ENCODE measurements around the gene CD79B.

Gene CD79B

DNA sequence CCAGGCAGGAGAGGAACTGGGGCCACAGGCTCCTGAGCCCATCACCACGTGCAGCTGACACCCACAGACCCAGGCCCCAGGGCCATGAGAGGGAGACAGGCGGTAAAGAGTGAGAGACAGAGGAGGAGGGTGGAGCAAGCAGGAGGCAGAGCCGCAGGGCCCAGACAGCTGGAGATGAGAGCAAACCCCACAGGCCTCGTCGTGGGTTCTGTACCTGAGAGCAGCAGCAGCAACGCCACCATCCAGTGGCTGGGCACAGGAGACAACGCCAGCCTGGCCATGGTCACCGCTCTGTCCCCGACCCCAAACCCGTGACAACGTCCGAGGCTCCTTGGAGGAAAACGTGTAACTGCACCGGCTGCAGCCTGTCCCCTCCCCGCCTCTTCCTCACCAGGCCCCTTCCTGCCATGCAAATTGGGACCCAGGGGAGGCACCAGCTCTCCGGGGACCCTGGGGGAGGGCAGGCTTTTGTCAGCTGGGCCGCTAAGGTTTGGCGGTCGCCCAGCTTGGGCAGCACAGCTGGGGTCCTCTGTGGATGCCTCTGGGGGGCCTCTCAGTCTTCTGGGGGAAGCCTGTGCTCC is at the start of gene CD79B:
TSS of gene CD79B (minus strand) at position 351 of the 581 bp plus-strand sequence. CDS start at position 281, 70 bp downstream.
- no peak for DNase-seq

GRCh38 chr17:63978272-63979200 is 46.4 kb upstream of the CD79B start:
- DNase-seq, result no peak

- no peak for DNase-seq
Observed at GRCh38 chr17:63976702-63977101, 44.6 kb upstream of the CD79B start.

GRCh38 chr17:63975541-63976092 is 43.5 kb upstream of the CD79B start:
- DNase-seq, result no peak

- DNase-seq, result no peak
Observed at GRCh38 chr17:63974594-63975192, 42.6 kb upstream of the CD79B start.

GRCh38 chr17:63973930-63974593 is 41.9 kb upstream of the CD79B start:
- no peak for DNase-seq

DNA sequence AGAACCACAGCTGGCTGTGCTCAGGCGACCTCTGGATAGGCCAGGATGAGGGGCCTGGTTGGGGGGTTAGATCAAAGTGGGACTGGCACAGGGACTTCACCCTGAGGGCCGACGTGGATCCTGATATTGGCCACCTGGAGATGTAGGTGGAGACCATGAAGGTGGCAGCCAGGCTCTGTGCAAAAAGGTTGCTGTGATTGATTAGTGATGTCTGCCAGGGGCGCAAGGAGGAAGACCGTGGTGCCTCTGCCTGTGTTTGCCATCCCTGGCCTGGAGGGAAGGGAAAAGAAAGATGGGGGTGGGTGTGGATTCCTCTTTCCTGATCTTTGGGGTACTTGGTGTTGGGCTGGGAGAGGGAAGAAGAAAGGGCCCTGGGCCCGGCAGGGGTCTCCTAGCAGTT is 41.1 kb upstream of the CD79B start:
- DNase-seq, result no peak

- DNase-seq, result no peak
Observed at GRCh38 chr17:63972796-63973195, 40.7 kb upstream of the CD79B start, which contains the start of gene SCN4A. Gene SCN4A, minus strand, starts transcription at chr17:63972918. Its CDS starts 77 bp downstream, at chr17:63972841.

- DNase-seq, result no peak
Observed at GRCh38 chr17:63969278-63969677, 37.1 kb upstream of the CD79B start.

DNA sequence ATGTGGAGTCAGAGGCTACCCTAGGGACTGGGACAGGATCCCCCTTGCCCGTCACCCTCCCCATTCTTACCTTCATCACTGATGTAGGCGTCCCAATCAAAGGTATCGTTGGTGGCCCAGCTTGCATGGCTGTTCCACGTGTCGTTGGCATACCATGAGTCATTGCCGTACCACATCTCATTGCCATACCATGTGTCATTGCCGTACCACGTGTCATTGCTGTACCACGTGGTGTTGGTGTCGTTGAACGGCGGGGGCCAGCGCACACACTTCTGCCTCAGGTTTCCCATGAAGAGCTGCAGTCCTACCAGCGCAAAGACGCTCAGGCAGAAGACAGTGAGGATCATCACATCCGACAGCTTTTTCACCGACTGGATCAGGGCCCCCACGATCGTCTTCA is 35.8 kb upstream of the CD79B start:
- no peak for DNase-seq

DNA sequence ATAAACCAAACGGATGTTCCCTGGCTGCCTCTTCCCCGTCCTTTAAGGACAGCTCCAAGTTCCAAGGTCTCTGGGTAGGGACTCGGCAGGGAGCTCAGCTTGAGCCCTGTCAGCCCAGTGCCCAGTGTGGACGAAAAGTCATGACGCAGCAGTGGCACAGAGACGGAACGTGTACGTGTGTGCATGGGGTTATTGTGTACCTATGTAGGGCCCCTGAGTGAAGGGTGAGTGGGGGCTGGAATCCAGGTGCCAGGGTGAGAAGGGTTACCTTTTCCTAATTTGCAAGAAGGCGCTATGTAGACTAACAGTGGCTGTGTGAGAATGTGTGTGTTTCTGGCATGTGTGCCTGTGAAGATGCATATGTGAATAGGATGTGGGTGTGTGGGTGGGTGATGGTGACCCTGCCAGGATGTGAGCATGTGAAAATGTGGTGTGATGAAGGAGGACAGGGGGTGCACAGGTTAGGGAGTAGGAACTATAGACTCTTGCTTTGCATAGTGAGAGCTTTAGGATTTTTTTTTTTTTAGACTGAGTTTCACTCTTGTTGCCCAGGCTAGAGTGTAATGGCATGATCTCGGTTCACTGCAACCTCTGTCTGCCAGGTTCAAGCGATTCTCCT is 34.6 kb upstream of the CD79B start:
- DNase-seq, result no peak

DNA sequence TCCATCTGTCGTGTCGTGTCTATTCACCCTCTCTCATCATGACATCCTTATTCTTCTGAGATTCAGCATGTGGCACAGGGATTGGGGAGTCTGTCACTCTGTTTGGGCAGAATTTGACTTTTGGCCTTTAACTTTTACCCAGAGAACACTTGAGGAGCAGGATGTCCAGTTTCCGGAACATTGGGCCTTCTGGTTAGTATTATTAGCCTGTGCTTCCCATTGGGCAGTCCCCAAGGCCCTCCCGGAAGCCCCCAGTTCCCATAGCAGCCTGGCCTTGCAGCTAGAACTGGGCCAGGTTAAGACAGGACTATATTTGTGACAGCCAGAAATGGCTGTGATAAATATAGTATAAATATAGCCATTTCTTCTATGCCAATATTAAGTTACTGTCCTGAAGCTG is 31.0 kb upstream of the CD79B start:
- DNase-seq, result no peak

GRCh38 chr17:63962298-63962744 is 30.2 kb upstream of the CD79B start:
- no peak for DNase-seq

GRCh38 chr17:63961355-63962212 is 29.5 kb upstream of the CD79B start:
- DNase-seq, result no peak

DNA sequence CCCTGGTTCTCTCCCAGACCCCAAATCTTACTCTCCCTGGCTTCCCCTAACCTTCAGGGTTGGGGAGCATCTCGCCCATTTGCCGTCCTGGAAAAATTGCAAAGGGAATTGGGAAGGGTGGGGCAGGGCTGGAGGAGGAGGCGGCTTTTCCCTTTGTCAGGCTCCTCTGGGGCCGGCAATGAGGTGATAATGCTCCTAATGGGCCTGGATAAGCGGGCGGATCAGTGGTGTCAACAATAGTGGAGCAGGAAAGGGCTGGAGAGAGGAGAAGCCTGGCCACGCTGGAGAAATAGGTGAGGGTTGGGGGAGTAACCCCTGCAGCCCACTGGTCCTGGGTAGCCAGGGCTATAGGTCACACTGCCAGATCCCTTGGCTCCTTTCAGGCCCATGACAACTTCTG is 28.3 kb upstream of the CD79B start:
- no peak for DNase-seq

GRCh38 chr17:63960006-63960405 is 27.9 kb upstream of the CD79B start:
- DNase-seq, result no peak

DNA sequence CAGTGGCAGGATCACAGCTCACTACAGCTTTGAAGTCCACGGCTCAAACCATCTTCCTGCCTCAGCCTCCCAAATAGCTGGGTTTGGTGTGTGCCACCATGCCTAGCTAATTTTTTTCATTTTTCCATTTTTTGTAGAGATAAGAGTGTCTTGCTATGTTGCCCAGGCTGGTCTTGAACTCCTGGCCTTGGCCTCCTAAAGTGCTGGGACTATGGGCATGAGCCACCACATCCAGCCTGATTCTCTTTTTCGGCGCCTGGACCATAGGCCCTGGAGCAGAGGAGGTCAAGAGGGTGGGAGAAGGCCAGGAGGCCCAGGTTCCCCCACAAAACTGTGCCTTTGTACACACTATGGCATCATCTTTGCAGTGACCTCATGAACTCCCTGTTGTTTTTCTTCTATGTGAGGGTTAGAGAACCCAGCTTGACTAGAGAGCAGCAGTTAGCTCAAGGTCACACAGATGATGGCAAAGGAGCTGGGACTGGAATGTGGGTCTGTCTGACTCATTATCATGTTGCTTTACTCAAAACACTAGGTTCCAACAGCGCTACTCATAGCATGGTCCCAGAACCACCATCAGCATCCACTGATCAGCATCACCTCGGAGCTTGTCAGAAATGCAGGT is 24.3 kb upstream of the CD79B start:
- DNase-seq, result no peak

DNA sequence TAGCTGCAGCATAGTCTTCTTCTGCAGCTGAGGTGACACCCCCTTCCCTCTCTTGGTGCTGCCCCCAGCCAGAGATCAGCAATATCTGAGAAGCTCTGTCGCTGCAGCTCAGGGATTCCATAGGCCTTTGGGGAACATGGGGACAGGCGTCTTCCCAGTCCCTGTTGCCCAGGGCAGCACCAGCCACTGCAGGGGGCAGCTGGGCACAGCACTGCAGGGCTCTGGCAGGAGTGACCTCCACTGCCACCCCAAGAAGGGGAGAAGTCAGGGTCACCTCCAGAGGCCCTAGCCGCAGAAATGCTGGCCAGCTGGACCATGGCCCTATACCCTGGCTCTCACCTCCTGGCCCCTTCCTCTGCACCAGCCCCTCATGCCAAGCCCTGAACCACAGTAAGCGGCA is 23.7 kb upstream of the CD79B start:
- no peak for DNase-seq

DNA sequence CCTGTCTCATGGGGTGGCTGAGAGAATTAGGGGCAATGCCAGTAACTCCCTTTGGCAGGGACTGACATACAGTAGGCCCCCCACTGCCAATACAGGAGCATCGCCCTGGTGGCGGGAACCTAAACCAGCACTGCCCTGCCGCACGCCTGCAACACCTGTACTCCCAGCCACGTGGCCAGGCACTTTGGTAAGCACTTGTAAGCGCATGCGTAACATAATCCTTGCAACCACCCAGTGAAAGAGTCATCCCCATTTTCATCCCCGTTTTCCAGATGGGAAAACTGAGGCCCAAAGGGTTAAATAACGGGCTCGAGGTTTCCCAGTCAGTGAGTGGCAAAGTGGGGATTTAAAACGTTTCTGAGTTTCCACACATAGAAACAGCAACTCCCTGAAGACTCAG is 23.1 kb upstream of the CD79B start:
- DNase-seq, result no peak

- no peak for DNase-seq
Observed at GRCh38 chr17:63954402-63955063, 22.4 kb upstream of the CD79B start.

Data from NCI-H1417 treated with DMSO at 0.1 percent for 48 hours (cell line).